ENCODE data around the gene MICALL2. TPM values are rescaled to one million over a fixed set of nuclear protein-coding genes. Genes with fewer than 3 reads are reported as not detected.

MICALL2 gene
- polyA plus RNA-seq, 1 of the 3 experiments (the other 2 are of a cell fraction): 38.8 TPM

GRCh38 chr7:1385809-1386622, 73.3 kb downstream of the MICALL2 start:
- WGBS (ENCODE audit: low lambda C conversion rate): 17% methylated on average over 28 of the region's 38 CpGs
- peaks cover 97% of the 10 kb centered on the region for H3K27me3 ChIP-seq (ENCODE audit: insufficient read depth)
- peaks cover 3% of the 10 kb centered on the region; the same call in 1 of the 2 replicates for H4K20me1 ChIP-seq (ENCODE audit: insufficient read depth)
- POLR2A ChIA-PET: no interaction called here
- H3K9me3 ChIP-seq: no peaks in the 10 kb centered on the region
- DNase-seq: peak; percentile 57
- no peak overlapping the region for H3K27ac ChIP-seq (ENCODE audit: low read depth in 2 of 2, low read length in 1 of 2)
- no peak overlapping the region for H3K4me3 ChIP-seq (ENCODE audit: low read depth in 2 of 2, low read length in 1 of 2)
- peaks cover 6% of the 10 kb centered on the region for H3F3A ChIP-seq (replicated peaks; ENCODE audit: insufficient read depth)
- H3K4me2 ChIP-seq: no peak overlapping the region
- H3K36me3 ChIP-seq (replicated peaks in 1 of 2; ENCODE audit: control insufficient read depth in 1 of 2, insufficient read depth in 2 of 2, low read length in 1 of 2): no peaks in the 10 kb centered on the region
- no peak overlapping the region for H3K9ac ChIP-seq
- TF ChIP-seq ZBTB33 (IDR thresholded peaks at IDR 0.05; ENCODE audit: borderline replicate concordance, low read depth) (no peak), SIN3A (IDR thresholded peaks at IDR 0.05; ENCODE audit: borderline replicate concordance, low read depth, low read length) (no peak), FOXJ3 (CRISPR knock-in tag; IDR thresholded peaks at IDR 0.05) (no peak), YY1 (IDR thresholded peaks at IDR 0.05; ENCODE audit: low read depth) (no peak), EP300 (IDR thresholded peaks at IDR 0.05; ENCODE audit: borderline replicate concordance in 1 of 2, low read depth in 1 of 2, low read length in 1 of 2) (no peak), MAX (IDR thresholded peaks at IDR 0.05; ENCODE audit: low read depth) (no peak), MXI1 (IDR thresholded peaks at IDR 0.05; ENCODE audit: low read depth, low read length) (no peak), CHD2 (IDR thresholded peaks at IDR 0.05; ENCODE audit: low read length, partially characterized antibody) (no peak), EZH2phosphoT487 (IDR thresholded peaks at IDR 0.05; ENCODE audit: borderline replicate concordance, low read depth) (no peak), USF1 (IDR thresholded peaks at IDR 0.05; ENCODE audit: borderline replicate concordance, low read depth) (no peak), MEF2A (IDR thresholded peaks at IDR 0.05; ENCODE audit: borderline replicate concordance, low read depth) (no peak), RAD21 (IDR thresholded peaks at IDR 0.05; ENCODE audit: low read length) (no peak), NRF1 (IDR thresholded peaks at IDR 0.05; ENCODE audit: low read depth, low read length) (no peak), GATA2 (CRISPR knock-in tag; IDR thresholded peaks at IDR 0.05) (no peak), RFX5 (IDR thresholded peaks at IDR 0.05; ENCODE audit: low read length) (no peak), TCF12 (IDR thresholded peaks at IDR 0.05) (no peak), CTCF (IDR thresholded peaks at IDR 0.05) (no peak), FOSL2 (IDR thresholded peaks at IDR 0.05; ENCODE audit: borderline replicate concordance, low read depth) (no peak), ELF1 (IDR thresholded peaks at IDR 0.05) (no peak), USF2 (IDR thresholded peaks at IDR 0.05; ENCODE audit: borderline replicate concordance, low read depth, low read length) (no peak)
- H3K4me1 ChIP-seq (ENCODE audit: control insufficient read depth in 1 of 2, insufficient read depth in 2 of 2, low read depth in 1 of 2, low read length in 1 of 2): no peaks in the 10 kb centered on the region; a peak in 1 of 4 replicates
- no peaks in the 10 kb centered on the region for H3K9me2 ChIP-seq
- CTCF ChIA-PET: interaction anchor here (0.8 to 3.3 kb wide), 7 partner anchors 27 to 193 kb away, joined by 3 to 12 read pairs (median 4); no protein-coding TSS in a partner anchor
- H3K79me2 ChIP-seq (ENCODE audit: insufficient read depth): no peaks in the 10 kb centered on the region
- H2AFZ ChIP-seq (ENCODE audit: low read depth): no peak overlapping the region

All from SK-N-SH (cell line).